ENCODE results near the gene CH25H.

CH25H gene

DNA sequence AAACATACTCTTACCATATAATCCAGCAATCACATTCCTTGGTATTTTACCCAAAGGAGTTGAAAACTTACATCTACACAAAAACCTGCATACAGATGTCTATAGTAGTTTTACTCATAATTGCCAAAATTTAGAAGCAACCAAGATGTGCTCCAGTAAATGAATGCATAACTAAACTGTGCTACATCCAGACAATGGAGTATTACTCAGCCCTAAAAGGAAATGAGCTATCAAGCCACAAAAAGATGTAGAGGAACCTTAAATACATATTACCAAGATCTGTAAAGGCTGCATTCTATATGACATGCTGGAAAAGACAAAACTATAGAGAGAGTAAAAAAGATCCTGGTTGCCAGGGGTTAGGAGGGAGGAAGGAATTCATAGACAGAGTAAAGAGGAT lies 21.8 kb upstream of the CH25H start:
- no peak for DNase-seq (ENCODE audit: low read depth)

DNA sequence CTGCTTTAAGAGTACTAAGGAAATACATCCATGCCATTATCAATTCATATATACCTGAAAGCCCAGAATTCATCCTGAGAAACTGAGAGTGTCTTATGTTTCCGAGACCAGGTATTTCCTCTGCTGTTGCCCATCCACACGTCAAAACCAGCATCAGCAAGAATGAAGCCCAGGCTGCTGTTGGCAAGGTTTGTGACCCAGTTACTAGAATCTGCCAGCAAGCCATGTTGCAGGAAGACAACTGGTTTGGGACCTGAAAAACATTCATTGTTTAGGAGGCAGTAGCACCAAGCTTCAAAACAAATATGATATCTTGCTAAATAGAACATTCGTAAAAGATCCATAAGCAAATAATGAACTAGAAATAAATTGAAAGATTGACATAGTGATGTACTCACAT lies 21.0 kb upstream of the CH25H start:
- no peak for DNase-seq (ENCODE audit: low read depth)

GRCh38 chr10:89226891-89227290 lies 19.8 kb upstream of the CH25H start:
- DNase-seq (ENCODE audit: low read depth): no peak

DNA sequence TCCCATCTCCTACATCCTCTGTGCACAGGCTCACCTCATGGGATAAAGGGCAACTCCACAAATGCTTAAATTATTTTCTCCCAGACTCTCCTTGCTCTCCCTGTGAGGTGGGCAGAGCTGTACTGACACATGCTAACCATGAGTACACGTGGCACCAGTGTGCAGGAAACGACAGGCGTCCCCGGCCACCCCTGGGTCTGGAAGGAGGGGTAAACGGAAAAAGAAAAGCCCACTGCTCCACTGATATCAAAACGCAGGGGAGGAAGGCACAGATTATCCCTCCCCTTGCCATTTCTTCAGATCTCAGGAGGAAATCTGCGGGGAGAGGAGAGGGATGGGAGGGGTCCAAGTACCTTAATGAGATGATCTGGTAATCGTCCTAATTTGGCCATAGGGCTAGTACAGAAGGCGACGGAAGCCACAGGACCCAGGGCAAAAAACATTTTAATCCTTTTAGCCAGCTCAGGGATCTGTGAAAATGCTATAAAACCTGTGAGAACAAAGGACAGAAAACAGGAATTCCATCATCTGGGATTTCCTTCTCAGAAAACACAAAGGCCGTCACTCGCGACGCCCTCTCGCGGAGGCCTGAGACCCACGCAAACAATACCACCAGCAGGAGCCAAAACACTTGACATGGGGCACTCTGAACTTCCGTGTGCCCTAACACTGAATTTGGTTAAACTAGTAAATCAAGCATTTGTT lies 17.8 kb upstream of the CH25H start:
- no peak for DNase-seq (ENCODE audit: low read depth)

DNA sequence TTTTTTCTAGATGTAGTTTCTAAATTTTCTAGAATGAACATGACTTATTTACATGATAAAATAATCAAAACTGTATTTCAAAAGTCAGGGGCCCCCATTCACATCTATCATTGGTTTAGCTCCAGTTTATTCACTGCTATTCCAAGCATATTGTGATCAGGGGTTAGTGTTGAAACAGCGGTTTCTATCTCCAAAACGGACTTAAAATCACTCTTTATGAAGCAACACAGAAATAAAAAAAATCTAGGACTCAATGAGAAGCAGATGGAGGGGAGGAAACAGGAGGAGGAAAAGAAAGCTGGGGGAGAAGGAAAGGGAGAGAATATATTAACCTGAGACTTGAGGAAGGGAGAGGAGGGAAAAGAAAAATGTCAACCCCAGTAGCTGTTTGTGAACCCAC lies 14.8 kb upstream of the CH25H start:
- no peak for DNase-seq (ENCODE audit: low read depth)

- DNase-seq (ENCODE audit: low read depth): no peak
These were observed 12.5 kb upstream of the CH25H start for GRCh38 chr10:89219513-89220218.

GRCh38 chr10:89217057-89217990 lies 10.2 kb upstream of the CH25H start:
- DNase-seq (ENCODE audit: low read depth): no peak

- DNase-seq (ENCODE audit: low read depth): no peak
These were observed 8.9 kb upstream of the CH25H start for GRCh38 chr10:89216056-89216455.

GRCh38 chr10:89215511-89215910 lies 8.4 kb upstream of the CH25H start:
- DNase-seq (ENCODE audit: low read depth): no peak

DNA sequence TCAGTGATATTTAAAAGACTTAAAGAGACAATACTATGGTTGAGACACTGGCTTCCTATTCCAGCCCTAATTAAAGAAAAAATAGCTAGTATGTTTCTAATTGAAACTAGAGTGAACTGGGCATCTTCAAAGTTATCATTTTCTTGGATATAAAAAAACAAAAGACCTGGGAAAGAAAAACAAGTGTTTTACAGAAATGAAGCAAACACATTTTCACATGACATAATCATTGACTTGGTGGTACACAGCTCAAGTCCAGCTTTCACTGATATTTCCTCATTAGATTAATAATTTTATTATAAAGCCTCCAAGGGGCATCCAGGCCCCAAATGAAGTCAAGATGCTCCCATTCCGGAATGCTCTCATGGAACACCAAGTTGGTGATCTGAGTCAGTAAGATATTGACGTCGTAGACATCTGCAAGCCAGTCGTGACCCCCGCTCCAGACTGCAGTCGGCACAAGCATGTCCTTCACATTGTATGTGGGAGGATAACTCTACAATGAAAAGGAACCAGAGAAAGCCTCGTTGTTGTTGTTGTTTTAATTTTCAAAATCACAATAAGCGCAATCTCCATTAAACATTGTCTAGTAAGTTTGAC lies 7.5 kb upstream of the CH25H start:
- no peak for DNase-seq (ENCODE audit: low read depth)

- no peak for DNase-seq (ENCODE audit: low read depth)
These were observed 6.2 kb upstream of the CH25H start for GRCh38 chr10:89213191-89213808.

DNA sequence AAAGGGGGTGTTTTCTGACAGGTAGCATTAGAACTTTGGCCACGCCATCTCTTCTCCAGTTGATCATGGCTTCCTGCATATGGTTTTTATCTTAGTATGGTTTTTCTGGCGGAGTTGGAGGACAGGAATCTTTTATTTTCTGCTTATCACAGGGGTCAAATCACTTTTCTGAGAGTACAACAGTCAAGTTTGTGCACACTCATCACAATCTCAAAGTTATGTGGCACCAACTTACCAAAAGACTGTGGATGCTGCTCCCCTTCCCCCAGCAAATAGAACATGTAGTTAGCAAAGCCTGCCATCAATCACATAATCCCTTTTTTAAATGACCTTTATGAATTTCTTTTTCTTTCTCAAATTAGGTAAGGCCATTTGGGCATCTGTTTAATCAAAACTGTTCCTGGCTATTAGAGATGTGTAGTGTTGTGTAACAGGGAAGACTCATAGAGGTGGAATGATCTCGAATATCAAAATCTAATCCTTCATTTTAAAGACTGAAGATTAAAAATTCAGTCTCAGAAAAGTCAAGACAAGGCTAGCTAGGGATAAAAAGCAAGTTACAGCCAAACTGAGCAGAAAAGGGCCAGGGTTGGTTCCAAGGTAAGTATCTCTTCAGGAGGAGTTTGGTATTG lies 3.8 kb upstream of the CH25H start:
- DNase-seq (ENCODE audit: low read depth): no peak

DNA sequence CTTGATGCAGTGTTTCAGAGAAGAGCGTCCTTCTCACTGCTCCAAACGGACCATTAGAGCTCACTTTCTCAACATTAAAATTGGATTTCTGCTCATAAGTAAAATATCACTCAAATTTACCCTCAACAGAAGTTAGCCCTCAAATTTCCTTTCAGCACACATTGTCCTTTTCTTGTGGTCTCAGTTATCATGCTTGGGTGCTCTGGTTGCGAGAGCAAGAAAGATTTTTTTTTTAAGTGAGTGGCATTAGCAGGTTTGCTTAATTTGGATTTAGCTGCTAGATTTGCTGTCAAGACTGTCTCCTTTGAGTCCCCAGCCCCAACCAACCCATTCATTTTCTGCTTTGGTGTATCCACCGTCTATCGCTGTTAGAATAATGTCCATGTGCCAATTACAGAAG lies 2.6 kb upstream of the CH25H start:
- DNase-seq (ENCODE audit: low read depth): no peak

- no peak for DNase-seq (ENCODE audit: low read depth)
These were observed 859 bp upstream of the CH25H start for GRCh38 chr10:89207801-89208551.

DNA sequence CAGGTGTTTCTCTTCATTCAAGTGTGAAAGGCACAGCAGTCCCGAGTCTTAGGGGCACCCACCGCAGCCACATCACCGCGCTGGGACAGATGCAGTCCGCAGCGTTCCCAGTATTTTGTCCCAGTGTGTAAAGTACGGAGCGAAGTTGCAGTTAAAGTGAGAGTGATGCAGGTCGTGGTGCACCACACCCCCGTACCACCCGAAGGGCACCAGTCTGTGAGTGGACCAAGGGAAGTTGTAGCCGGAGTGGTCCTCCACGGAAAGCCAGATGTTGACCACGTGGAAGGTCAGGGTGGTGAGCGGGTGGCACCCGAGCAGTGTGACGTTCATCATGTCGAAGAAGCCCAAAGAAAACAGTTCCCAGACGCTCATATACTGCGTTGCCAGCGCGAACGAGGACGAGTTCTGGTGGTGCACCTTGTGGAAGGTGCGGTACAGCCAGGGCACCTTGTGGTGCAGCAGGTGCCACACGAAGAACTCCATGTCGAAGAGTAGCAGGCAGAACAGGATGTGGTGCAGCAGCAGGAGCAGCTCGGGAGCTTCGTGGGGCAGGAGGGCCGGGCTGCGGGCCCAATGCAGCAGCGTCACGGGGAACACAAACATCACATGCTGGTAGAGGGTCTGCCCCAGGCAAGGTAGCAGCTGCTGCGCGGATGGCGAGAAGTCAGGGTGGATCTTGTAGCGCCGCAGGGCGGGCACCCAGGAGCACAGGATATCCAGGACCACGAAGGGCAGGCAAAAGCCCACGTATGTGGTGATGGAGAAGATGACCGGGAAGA lies 526 bp downstream of the CH25H start:
- DNase-seq (ENCODE audit: low read depth): peak; percentile 38

- no peak for DNase-seq (ENCODE audit: low read depth)
These were observed 2.4 kb downstream of the CH25H start for GRCh38 chr10:89204621-89205185.

- DNase-seq (ENCODE audit: low read depth): no peak
These were observed 3.9 kb downstream of the CH25H start for GRCh38 chr10:89203237-89203636.

- no peak for DNase-seq (ENCODE audit: low read depth)
These were observed 5.1 kb downstream of the CH25H start for GRCh38 chr10:89202033-89202425.

DNA sequence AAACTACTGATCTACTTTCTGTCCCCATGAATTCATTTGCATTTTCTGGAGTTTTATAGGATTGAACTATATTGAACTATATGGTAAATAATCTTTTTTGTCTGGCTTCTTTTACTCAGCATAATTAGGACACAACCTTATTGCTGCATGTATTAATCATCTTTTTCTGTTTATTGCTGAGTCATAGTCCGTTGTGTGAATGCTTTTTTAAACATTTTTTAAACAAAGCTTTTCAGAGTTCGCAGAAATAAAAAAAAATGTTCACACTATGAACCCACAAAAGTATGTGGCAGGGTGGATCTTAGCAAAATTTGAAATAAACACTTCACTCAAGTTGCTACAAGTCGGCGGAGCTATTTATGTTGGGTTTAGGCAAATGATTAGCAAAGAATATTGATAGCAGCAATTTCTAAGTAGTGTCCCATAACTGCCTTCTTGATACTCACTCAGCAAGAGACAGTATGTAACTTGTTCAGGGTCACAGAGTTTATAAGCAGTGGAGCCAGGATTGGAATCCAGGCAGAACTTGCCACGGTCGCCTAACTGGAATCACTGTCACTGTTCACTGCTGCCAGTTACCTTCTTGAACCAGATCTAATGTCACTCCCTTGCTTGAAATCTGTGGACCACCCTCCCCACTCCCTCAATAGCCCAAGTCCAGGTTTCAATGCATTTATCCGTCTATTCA lies 5.6 kb downstream of the CH25H start:
- DNase-seq (ENCODE audit: low read depth): no peak

Data from T-helper 22 cell (primary cell).